H9 (cell line): Measurements from ENCODE around the gene MTA1. TPM values are rescaled to one million over a fixed set of nuclear protein-coding genes. Genes with fewer than 3 reads are reported as not detected.

Experiments
- DNase-seq: peaks from one replicate; pipeline ENCODE4 v3.0.0-alpha.2; 2017
- H2AFZ ChIP-seq: one replicate; pipeline ENCODE4 v1.6.1; 2013; ENCODE audit warnings: mild to moderate bottlenecking, low read length, control low read depth, moderate library complexity
- H2AK5ac ChIP-seq: 2 replicates; pipeline ENCODE4 v1.6.1; 2013; ENCODE audit warnings: low read length, control low read depth, mixed read lengths; ENCODE audit not compliant: insufficient read length
- H2BK120ac ChIP-seq: one replicate; pipeline ENCODE4 v1.6.1; 2013; ENCODE audit warnings: low read depth, mild to moderate bottlenecking, low read length, control low read depth, inconsistent platforms; ENCODE audit not compliant: poor library complexity, severe bottlenecking
- H2BK12ac ChIP-seq: 2 replicates; pipeline ENCODE4 v1.6.1; 2013; ENCODE audit warnings: low read length, control low read depth, mixed read lengths, low read depth; ENCODE audit not compliant: insufficient read length
- H2BK15ac ChIP-seq: 2 replicates; pipeline ENCODE4 v1.6.1; 2013; ENCODE audit warnings: low read depth, low read length, control low read depth
- H2BK20ac ChIP-seq: one replicate; pipeline ENCODE4 v1.6.1; 2013; ENCODE audit warnings: low read depth, mild to moderate bottlenecking, low read length, control low read depth, inconsistent platforms; ENCODE audit not compliant: poor library complexity, severe bottlenecking
- H2BK5ac ChIP-seq: 2 replicates; pipeline ENCODE4 v1.6.1; 2013; ENCODE audit warnings: low read length, control low read depth, mixed read lengths; ENCODE audit not compliant: insufficient read length
- H3K14ac ChIP-seq: 2 replicates; pipeline ENCODE4 v1.6.1; 2013; ENCODE audit warnings: low read length, control low read depth; ENCODE audit not compliant: insufficient read depth
- H3K18ac ChIP-seq: 2 replicates; pipeline ENCODE4 v1.6.1; 2013; ENCODE audit warnings: low read depth, mild to moderate bottlenecking, mixed read lengths, low read length, control low read depth; ENCODE audit not compliant: insufficient read length
- H3K23ac ChIP-seq: 2 replicates; pipeline ENCODE4 v1.6.1; 2013; ENCODE audit warnings: low read length, control low read depth, mixed read lengths, low read depth; ENCODE audit not compliant: insufficient read length
- H3K23me2 ChIP-seq: 2 replicates; pipeline ENCODE4 v1.6.1; 2013; ENCODE audit warnings: low read depth, mild to moderate bottlenecking, mixed read lengths, low read length, control low read depth; ENCODE audit not compliant: insufficient read length, poor library complexity, severe bottlenecking
- H3K27ac ChIP-seq: 2 replicates; pipeline ENCODE4 v1.5.1; 2013; ENCODE audit warnings: low read length, control low read depth, mixed read lengths, low read depth; ENCODE audit not compliant: insufficient read length
- H3K27me3 ChIP-seq: 2 replicates; pipeline ENCODE4 v1.6.1; 2013; ENCODE audit warnings: low read length, control low read depth, inconsistent platforms; ENCODE audit not compliant: insufficient read depth
- H3K4ac ChIP-seq: 2 replicates; pipeline ENCODE4 v1.6.1; 2013; ENCODE audit warnings: low read depth, mild to moderate bottlenecking, control low read depth, inconsistent platforms, low read length, moderate library complexity
- H3K4me1 ChIP-seq: 2 replicates; pipeline ENCODE4 v1.6.1; 2013; ENCODE audit warnings: low read length, control low read depth, inconsistent platforms; ENCODE audit not compliant: insufficient read depth
- H3K4me2 ChIP-seq: 2 replicates; pipeline ENCODE4 v1.6.1; 2013; ENCODE audit warnings: low read length, control low read depth, mixed read lengths; ENCODE audit not compliant: insufficient read length, insufficient read depth
- H3K56ac ChIP-seq: 2 replicates; pipeline ENCODE4 v1.6.1; 2013; ENCODE audit warnings: low read depth, mild to moderate bottlenecking, mixed read lengths, low read length, control low read depth; ENCODE audit not compliant: insufficient read length
- H3K79me1 ChIP-seq: 2 replicates; pipeline ENCODE4 v1.6.1; 2013; ENCODE audit warnings: low read depth, mild to moderate bottlenecking, moderate library complexity, low read length, control low read depth, inconsistent platforms; ENCODE audit not compliant: insufficient read depth, poor library complexity, severe bottlenecking
- H3K79me2 ChIP-seq: 2 replicates; pipeline ENCODE4 v1.6.1; 2013; ENCODE audit warnings: low read length, control low read depth, inconsistent platforms; ENCODE audit not compliant: insufficient read depth
- H3K9ac ChIP-seq: 2 replicates; pipeline ENCODE4 v1.6.1; 2013; ENCODE audit warnings: low read length, control low read depth, mixed read lengths; ENCODE audit not compliant: insufficient read length; ENCODE audit errors: extremely low read depth
- H3K9me3 ChIP-seq: one replicate; pipeline ENCODE4 v1.6.1; 2013; ENCODE audit warnings: low read depth, low read length, inconsistent platforms; ENCODE audit not compliant: control insufficient read depth
- H3T11ph ChIP-seq: one replicate; pipeline ENCODE4 v1.6.1; 2013; ENCODE audit warnings: mild to moderate bottlenecking, low read length, control low read depth, inconsistent platforms
- H4K20me1 ChIP-seq: one replicate; pipeline ENCODE4 v1.6.1; 2013; ENCODE audit not compliant: control insufficient read depth, insufficient read length, insufficient read depth
- H4K5ac ChIP-seq: 2 replicates; pipeline ENCODE4 v1.6.1; 2013; ENCODE audit warnings: low read depth, mild to moderate bottlenecking, mixed read lengths, low read length, control low read depth; ENCODE audit not compliant: insufficient read length
- H4K8ac ChIP-seq: replicated peaks from 2 replicates; pipeline ENCODE4 v1.6.1; 2013; ENCODE audit warnings: low read length, control low read depth, mixed read lengths, low read depth; ENCODE audit not compliant: insufficient read length
- H4K91ac ChIP-seq: 2 replicates; pipeline ENCODE4 v1.6.1; 2013; ENCODE audit warnings: low read depth, mild to moderate bottlenecking, moderate library complexity, mixed read lengths, low read length, control low read depth; ENCODE audit not compliant: insufficient read length
- H3K27ac Mint-ChIP-seq, 3 experiments: 2 replicates in 2 of 3; 3 replicates in 1 of 3; pipeline ENCODE4 v1.8.0; 2020 to 2021; ENCODE audit warnings: mixed read lengths in 3 of 3, mild to moderate bottlenecking in 1 of 3, moderate library complexity in 1 of 3
- H3K27me3 Mint-ChIP-seq: 2 replicates; pipeline ENCODE4 v1.8.0; 2021; ENCODE audit warnings: low read depth, mild to moderate bottlenecking, moderate library complexity, mixed read lengths
- H3K36me3 Mint-ChIP-seq, 3 experiments: 2 replicates in 2 of 3; 3 replicates in 1 of 3; pipeline ENCODE4 v1.8.0; 2020 to 2021; ENCODE audit warnings: low read depth in 3 of 3, mixed read lengths in 3 of 3; ENCODE audit not compliant: insufficient read depth in 1 of 3
- H3K4me1 Mint-ChIP-seq, 2 experiments: 2 replicates each; pipeline ENCODE4 v1.8.0; 2020; ENCODE audit warnings: mixed read lengths in 2 of 2
- H3K4me3 Mint-ChIP-seq, 2 experiments: 2 replicates in 1 of 2; 3 replicates in 1 of 2; pipeline ENCODE4 v1.8.0; 2020 to 2021; ENCODE audit warnings: mild to moderate bottlenecking in 2 of 2, mixed read lengths in 2 of 2, moderate library complexity in 1 of 2
- H3K9me3 Mint-ChIP-seq, 2 experiments: 2 replicates in 1 of 2; 3 replicates in 1 of 2; pipeline ENCODE4 v1.8.0; 2020; ENCODE audit warnings: mild to moderate bottlenecking in 2 of 2, mixed read lengths in 2 of 2, moderate library complexity in 1 of 2
- WGBS: extraction: QIAGEN DNeasy Blood & Tissue Kit; methylation state at CpG from one replicate; pipeline ENCODE4 v1.1.7; 2013; ENCODE audit warnings: missing lambda C conversion rate, low lambda C conversion rate, mixed read lengths; ENCODE audit not compliant: insufficient read length; ENCODE audit errors: extremely low coverage; 5-methylcytosine and 5-hydroxymethylcytosine counted together
- total RNA-seq: library from RNA; stranded (reverse); gene quantifications from 2 replicates; pipeline ENCODE4 v1.2.1, GENCODE V29; 2021
- TF ChIP-seq, protein P1 (sequence below): fragments of 200-600 bp; sonication (generic); conservative IDR thresholded peaks from 3 replicates; pipeline ENCODE4 v1.8.0; 2021; ENCODE audit warnings: antibody characterized with exemption, mild to moderate bottlenecking

The MTA1 gene
- total RNA-seq, 1 experiment from 2014 or later, result 230 TPM

DNA sequence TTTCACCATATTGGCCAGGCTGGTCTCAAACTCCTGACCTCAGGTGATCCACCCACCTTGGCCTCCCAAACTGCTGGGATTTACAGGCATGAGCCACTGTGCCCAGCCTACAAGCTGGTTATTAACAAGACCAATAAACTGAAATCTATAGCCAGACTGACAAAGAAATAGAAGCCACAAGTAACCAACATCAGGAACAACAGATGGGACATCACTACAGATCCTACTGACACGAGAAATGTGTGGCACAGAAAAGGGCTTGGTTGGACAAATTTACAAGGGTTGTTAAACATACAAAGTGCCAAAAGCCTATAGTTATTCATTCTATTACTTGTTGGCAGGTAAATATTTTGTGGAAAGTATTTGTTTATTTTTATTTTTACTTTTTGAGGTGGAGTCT, 11.6 kb downstream of the MTA1 start:
- H2BK5ac ChIP-seq, result no peak overlapping the region
- H3K27ac ChIP-seq, result no peak overlapping the region
- no peak overlapping the region for H4K91ac ChIP-seq
- no peak overlapping the region for H2AFZ ChIP-seq
- H3K14ac ChIP-seq, result no peak overlapping the region
- TF ChIP-seq, protein P1, sequence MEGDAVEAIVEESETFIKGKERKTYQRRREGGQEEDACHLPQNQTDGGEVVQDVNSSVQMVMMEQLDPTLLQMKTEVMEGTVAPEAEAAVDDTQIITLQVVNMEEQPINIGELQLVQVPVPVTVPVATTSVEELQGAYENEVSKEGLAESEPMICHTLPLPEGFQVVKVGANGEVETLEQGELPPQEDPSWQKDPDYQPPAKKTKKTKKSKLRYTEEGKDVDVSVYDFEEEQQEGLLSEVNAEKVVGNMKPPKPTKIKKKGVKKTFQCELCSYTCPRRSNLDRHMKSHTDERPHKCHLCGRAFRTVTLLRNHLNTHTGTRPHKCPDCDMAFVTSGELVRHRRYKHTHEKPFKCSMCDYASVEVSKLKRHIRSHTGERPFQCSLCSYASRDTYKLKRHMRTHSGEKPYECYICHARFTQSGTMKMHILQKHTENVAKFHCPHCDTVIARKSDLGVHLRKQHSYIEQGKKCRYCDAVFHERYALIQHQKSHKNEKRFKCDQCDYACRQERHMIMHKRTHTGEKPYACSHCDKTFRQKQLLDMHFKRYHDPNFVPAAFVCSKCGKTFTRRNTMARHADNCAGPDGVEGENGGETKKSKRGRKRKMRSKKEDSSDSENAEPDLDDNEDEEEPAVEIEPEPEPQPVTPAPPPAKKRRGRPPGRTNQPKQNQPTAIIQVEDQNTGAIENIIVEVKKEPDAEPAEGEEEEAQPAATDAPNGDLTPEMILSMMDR, result no peak
- no peak overlapping the region for H2AK5ac ChIP-seq
- no peaks in the 10 kb centered on the region for H3K23me2 ChIP-seq
- no peak overlapping the region for H2BK120ac ChIP-seq
- no peak overlapping the region for H2BK12ac ChIP-seq
- H2BK20ac ChIP-seq, result no peak overlapping the region
- no peak for DNase-seq
- H3K79me1 ChIP-seq, result peaks cover 17% of the 10 kb centered on the region
- no peaks in the 10 kb centered on the region for H3K27me3 ChIP-seq
- no peak overlapping the region for H2BK15ac ChIP-seq
- no peak overlapping the region for H3K18ac ChIP-seq
- no peak overlapping the region for H3K23ac ChIP-seq
- H3T11ph ChIP-seq, result no peak overlapping the region
- H3K4me1 ChIP-seq, result no peaks in the 10 kb centered on the region
- H4K5ac ChIP-seq, result no peak overlapping the region
- H3K56ac ChIP-seq, result no peak overlapping the region
- no peak overlapping the region for H3K4me2 ChIP-seq
- no peak overlapping the region for H3K27ac Mint-ChIP-seq
- no peak overlapping the region for H3K9ac ChIP-seq
- H3K36me3 Mint-ChIP-seq, result peaks cover 32 to 53% (median 42%) of the 10 kb centered on the region in 3 experiments
- H3K4me1 Mint-ChIP-seq, result peaks cover 12 to 13% of the 10 kb centered on the region in 2 experiments
- H3K4ac ChIP-seq, result no peak overlapping the region
- WGBS, result no CpG with 5 or more reads among the region's 1 CpG
- H4K20me1 ChIP-seq, result no peaks in the 10 kb centered on the region
- peaks cover 0 to 3% of the 10 kb centered on the region in 2 experiments; a peak in 1 of 5 replicates for H3K9me3 Mint-ChIP-seq
- H4K8ac ChIP-seq, result no peak overlapping the region
- H3K4me3 Mint-ChIP-seq, result no peak overlapping the region
- no peaks in the 10 kb centered on the region; the same call in 1 of the 2 replicates for H3K27me3 Mint-ChIP-seq
- peaks cover 39% of the 10 kb centered on the region; the same call in 1 of the 2 replicates for H3K79me2 ChIP-seq
- H3K9me3 ChIP-seq, result no peaks in the 10 kb centered on the region
